Activated naive CD4-positive, alpha-beta T cell treated with anti-CD3 and anti-CD28 coated beads, Interleukin-2, amount 10 ng/mL, durations not matched to agents 7 days and 5 days (primary cell): ENCODE data around the gene CRELD2.

Experiments
- CTCF ChIA-PET: fragments of 350-600 bp; sonication (Branson Sonifier 250); formaldehyde crosslinking; loops from one replicate; lab custom pipeline; 2021; ENCODE audit warnings: antibody characterized with exemption; lab: Charles Lee
- DNase-seq: peaks from one replicate; pipeline ENCODE4 v3.0.0-alpha.2; 2020
- H3K27ac Mint-ChIP-seq: one replicate; pipeline ENCODE4 v1.8.0; 2021; ENCODE audit warnings: mild to moderate bottlenecking, moderate library complexity, mixed read lengths
- H3K27me3 Mint-ChIP-seq: one replicate; pipeline ENCODE4 v1.8.0; 2021; ENCODE audit warnings: mild to moderate bottlenecking, mixed read lengths
- H3K36me3 Mint-ChIP-seq: one replicate; pipeline ENCODE4 v1.8.0; 2021; ENCODE audit warnings: mixed read lengths
- H3K4me1 Mint-ChIP-seq: one replicate; pipeline ENCODE4 v1.8.0; 2021; ENCODE audit warnings: mixed read lengths
- H3K4me3 Mint-ChIP-seq: one replicate; pipeline ENCODE4 v1.8.0; 2021; ENCODE audit warnings: mild to moderate bottlenecking, moderate library complexity, mixed read lengths
- H3K9me3 Mint-ChIP-seq: one replicate; pipeline ENCODE4 v1.8.0; 2021; ENCODE audit warnings: mixed read lengths

CRELD2 gene

GRCh38 chr22:49955581-49956417 is 37.4 kb downstream of the CRELD2 start:
- CTCF ChIA-PET = no interaction called here
- Mint-ChIP-seq H3K9me3 (no peaks in the 10 kb centered on the region), H3K36me3 (no peaks in the 10 kb centered on the region), H3K4me1 (peaks cover 11% of the 10 kb centered on the region), H3K27ac (no peak overlapping the region), H3K27me3 (no peaks in the 10 kb centered on the region), H3K4me3 (no peak overlapping the region)
- DNase-seq = no peak

GRCh38 chr22:49956418-49956770 is 38.0 kb downstream of the CRELD2 start:
- H3K9me3 Mint-ChIP-seq = no peaks in the 10 kb centered on the region
- H3K36me3 Mint-ChIP-seq = peaks cover under 1% of the 10 kb centered on the region
- H3K4me1 Mint-ChIP-seq = peaks cover 11% of the 10 kb centered on the region
- H3K27ac Mint-ChIP-seq = no peak overlapping the region
- no peak overlapping the region for H3K4me3 Mint-ChIP-seq
- no peak for DNase-seq
- no peaks in the 10 kb centered on the region for H3K27me3 Mint-ChIP-seq
- CTCF ChIA-PET = no interaction called here

GRCh38 chr22:49956914-49957825 is 38.7 kb downstream of the CRELD2 start:
- CTCF ChIA-PET = no interaction called here
- Mint-ChIP-seq H3K27me3 (no peaks in the 10 kb centered on the region), H3K36me3 (peaks cover 6% of the 10 kb centered on the region), H3K4me3 (no peak overlapping the region), H3K27ac (peak overlapping the region; percentile 5), H3K9me3 (no peaks in the 10 kb centered on the region), H3K4me1 (peaks cover 14% of the 10 kb centered on the region)
- DNase-seq = no peak

- peaks cover 6% of the 10 kb centered on the region for H3K36me3 Mint-ChIP-seq
- H3K27ac Mint-ChIP-seq = no peak overlapping the region
- no peak overlapping the region for H3K4me3 Mint-ChIP-seq
- peaks cover 17% of the 10 kb centered on the region for H3K4me1 Mint-ChIP-seq
- H3K9me3 Mint-ChIP-seq = no peaks in the 10 kb centered on the region
- CTCF ChIA-PET = no interaction called here
- DNase-seq = no peak
- H3K27me3 Mint-ChIP-seq = no peaks in the 10 kb centered on the region
Observed at GRCh38 chr22:49957826-49958365, 39.5 kb downstream of the CRELD2 start.

GRCh38 chr22:49958366-49958921 is 40.0 kb downstream of the CRELD2 start:
- H3K36me3 Mint-ChIP-seq = peaks cover 8% of the 10 kb centered on the region
- no peaks in the 10 kb centered on the region for H3K9me3 Mint-ChIP-seq
- peaks cover 23% of the 10 kb centered on the region for H3K4me1 Mint-ChIP-seq
- H3K4me3 Mint-ChIP-seq = peak overlapping the region; percentile 73
- CTCF ChIA-PET = no interaction called here
- no peak for DNase-seq
- H3K27me3 Mint-ChIP-seq = no peaks in the 10 kb centered on the region
- peak overlapping the region; percentile 71 for H3K27ac Mint-ChIP-seq

GRCh38 chr22:49958931-49959781 is 40.7 kb downstream of the CRELD2 start:
- Mint-ChIP-seq H3K27me3 (no peaks in the 10 kb centered on the region), H3K27ac (peak overlapping the region; percentile 76), H3K9me3 (no peaks in the 10 kb centered on the region), H3K36me3 (peaks cover 15% of the 10 kb centered on the region), H3K4me1 (peaks cover 30% of the 10 kb centered on the region), H3K4me3 (peak overlapping the region; percentile 73)
- CTCF ChIA-PET = no interaction called here
- no peak for DNase-seq

- DNase-seq = peak; percentile 48
- H3K27me3 Mint-ChIP-seq = no peaks in the 10 kb centered on the region
- peak overlapping the region; percentile 73 for H3K4me3 Mint-ChIP-seq
- peak overlapping the region; percentile 76 for H3K27ac Mint-ChIP-seq
- CTCF ChIA-PET = no interaction called here
- H3K36me3 Mint-ChIP-seq = peaks cover 16% of the 10 kb centered on the region
- peaks cover 35% of the 10 kb centered on the region for H3K4me1 Mint-ChIP-seq
- no peaks in the 10 kb centered on the region for H3K9me3 Mint-ChIP-seq
Observed at GRCh38 chr22:49959782-49960158, 41.3 kb downstream of the CRELD2 start.

- CTCF ChIA-PET = no interaction called here
- Mint-ChIP-seq H3K4me3 (peak within 1 kb of the TSS; percentile 90), H3K9me3 (no peaks in the 10 kb centered on the region), H3K36me3 (peaks cover 16% of the 10 kb centered on the region), H3K27me3 (no peaks in the 10 kb centered on the region), H3K4me1 (peaks cover 36% of the 10 kb centered on the region), H3K27ac (peak within 1 kb of the TSS; percentile 89)
- DNase-seq = peak; percentile 95
Observed at GRCh38 chr22:49960159-49961004, 41.9 kb downstream of the CRELD2 start, which contains the start of gene PIM3. Gene PIM3 (plus strand): TSS chr22:49960772. CDS start chr22:49960948, 176 bp downstream.

- peak overlapping the region; percentile 90 for H3K4me3 Mint-ChIP-seq
- peak; percentile 60 for DNase-seq
- H3K36me3 Mint-ChIP-seq = peaks cover 16% of the 10 kb centered on the region
- no peaks in the 10 kb centered on the region for H3K27me3 Mint-ChIP-seq
- CTCF ChIA-PET = no interaction called here
- no peaks in the 10 kb centered on the region for H3K9me3 Mint-ChIP-seq
- peak overlapping the region; percentile 89 for H3K27ac Mint-ChIP-seq
- peaks cover 36% of the 10 kb centered on the region for H3K4me1 Mint-ChIP-seq
Observed at GRCh38 chr22:49961005-49961600, 42.7 kb downstream of the CRELD2 start.

- CTCF ChIA-PET = no interaction called here
- no peaks in the 10 kb centered on the region for H3K9me3 Mint-ChIP-seq
- peaks cover 36% of the 10 kb centered on the region for H3K4me1 Mint-ChIP-seq
- no peak for DNase-seq
- no peaks in the 10 kb centered on the region for H3K27me3 Mint-ChIP-seq
- peak overlapping the region; percentile 89 for H3K27ac Mint-ChIP-seq
- H3K4me3 Mint-ChIP-seq = peak overlapping the region; percentile 90
- H3K36me3 Mint-ChIP-seq = peaks cover 16% of the 10 kb centered on the region
Observed at GRCh38 chr22:49961601-49962011, 43.2 kb downstream of the CRELD2 start.

- H3K4me1 Mint-ChIP-seq = peaks cover 37% of the 10 kb centered on the region
- no peaks in the 10 kb centered on the region for H3K27me3 Mint-ChIP-seq
- CTCF ChIA-PET = interaction anchor here (0.9 kb wide), 1 partner anchor 9 kb away, joined by 3 read pairs; no protein-coding TSS in a partner anchor
- peak overlapping the region; percentile 89 for H3K27ac Mint-ChIP-seq
- peaks cover 16% of the 10 kb centered on the region for H3K36me3 Mint-ChIP-seq
- no peaks in the 10 kb centered on the region for H3K9me3 Mint-ChIP-seq
- peak overlapping the region; percentile 90 for H3K4me3 Mint-ChIP-seq
- DNase-seq = peak; percentile 75
Observed at GRCh38 chr22:49962012-49962750, 43.7 kb downstream of the CRELD2 start.
